Esophagus muscularis mucosa (tissue), 3 donors: ENCODE measurements around the gene ZNF189.

Experiments
- CTCF ChIP-seq, 3 experiments: fragments of 200-600 bp in 2 of 3; fragments of 450-650 bp in 1 of 3; sonication (generic) in 2 of 3; IDR thresholded peaks; one replicate each; pipeline ENCODE4 v1.5.1; 2017 to 2019; ENCODE audit warnings: antibody characterized with exemption in 3 of 3, mild to moderate bottlenecking in 2 of 3, moderate library complexity in 1 of 3
- POLR2A ChIP-seq: fragments of 450-650 bp; IDR thresholded peaks from one replicate; pipeline ENCODE4 v1.6.1; 2017; ENCODE audit warnings: antibody characterized with exemption, moderate library complexity, mild to moderate bottlenecking, low read depth
- POLR2AphosphoS5 ChIP-seq, 2 donors: sonication (generic); formaldehyde crosslinking; IDR thresholded peaks; one replicate each; pipeline ENCODE4 v1.6.1; 2017; ENCODE audit warnings: antibody characterized with exemption in 2 of 2

- TF ChIP-seq CTCF (IDR thresholded peaks at IDR 0.05) (no peak), POLR2AphosphoS5 (IDR thresholded peaks at IDR 0.05) (no peak), POLR2A (no peak)
Measured at GRCh38 chr9:101414839-101415238, 16.2 kb downstream of the ZNF189 start.
